GM23338 (cell line): ENCODE results near the gene TBC1D8B. TPM values are rescaled to one million over a fixed set of nuclear protein-coding genes. Genes with fewer than 3 reads are reported as not detected.
"Not testable (repeated sequence)": the region's sequence is repeated elsewhere in the genome, so short reads cannot be mapped to it uniquely, and the experiment has no call there.

Experiments used
- ATAC-seq: fragments of 200-7000 bp; cut with Tn5 transposase; 3 replicates; pipeline ENCODE4 v1.9.1; 2020
- DNase-seq: peaks from one replicate; pipeline ENCODE4 v3.0.0-alpha.2; 2015; ENCODE audit warnings: low spot score
- H2AFZ ChIP-seq: fragments of 200-600 bp; sonication (generic); 2 replicates; pipeline ENCODE4 v1.8.0; 2016; ENCODE audit warnings: antibody characterized with exemption, mild to moderate bottlenecking, moderate library complexity
- H3F3A ChIP-seq: fragments of 200-600 bp; sonication (generic); replicated peaks from 2 replicates; pipeline ENCODE4 v1.8.0; 2017; ENCODE audit warnings: antibody characterized with exemption, mixed run types, low read depth
- H3K27ac ChIP-seq: fragments of 200-600 bp; sonication (generic); 2 replicates; pipeline ENCODE4 v1.6.1; 2016; ENCODE audit warnings: low read depth
- H3K27me3 ChIP-seq: fragments of 200-600 bp; sonication (generic); 2 replicates; pipeline ENCODE4 v1.8.0; 2016; ENCODE audit warnings: mild to moderate bottlenecking, mixed run types, moderate library complexity; ENCODE audit not compliant: insufficient read depth
- H3K36me3 ChIP-seq: fragments of 200-600 bp; sonication (generic); 2 replicates; pipeline ENCODE4 v1.8.0; 2016; ENCODE audit warnings: mild to moderate bottlenecking; ENCODE audit not compliant: insufficient read depth
- H3K4me1 ChIP-seq: fragments of 200-600 bp; sonication (generic); 2 replicates; pipeline ENCODE4 v1.8.0; 2016; ENCODE audit warnings: mild to moderate bottlenecking, moderate library complexity; ENCODE audit not compliant: insufficient read depth
- H3K4me2 ChIP-seq: fragments of 200-600 bp; sonication (generic); 2 replicates; pipeline ENCODE4 v1.7.1; 2017; ENCODE audit warnings: mixed run types
- H3K4me3 ChIP-seq: fragments of 200-600 bp; sonication (generic); 2 replicates; pipeline ENCODE4 v1.6.1; 2016; ENCODE audit warnings: mixed run types
- H3K79me2 ChIP-seq: fragments of 200-600 bp; sonication (generic); replicated peaks from 2 replicates; pipeline ENCODE4 v1.8.0; 2017; ENCODE audit warnings: mild to moderate bottlenecking; ENCODE audit not compliant: insufficient read depth
- H3K9me2 ChIP-seq: fragments of 200-600 bp; sonication (generic); 2 replicates; pipeline ENCODE4 v1.8.0; 2017; ENCODE audit not compliant: insufficient read depth
- H4K20me1 ChIP-seq: fragments of 200-600 bp; sonication (generic); replicated peaks from 2 replicates; pipeline ENCODE4 v1.8.0; 2017; ENCODE audit warnings: mild to moderate bottlenecking; ENCODE audit not compliant: insufficient read depth
- H3K27ac Mint-ChIP-seq: 2 replicates; pipeline ENCODE4 v1.8.0; 2020; ENCODE audit warnings: inconsistent platforms, mild to moderate bottlenecking, moderate library complexity, mixed read lengths
- H3K27me3 Mint-ChIP-seq: 3 replicates; pipeline ENCODE4 v1.8.0; 2022; ENCODE audit warnings: low read depth, mild to moderate bottlenecking, moderate library complexity, mixed read lengths, inconsistent platforms; ENCODE audit not compliant: insufficient read depth, poor library complexity
- H3K36me3 Mint-ChIP-seq: 3 replicates; pipeline ENCODE4 v1.8.0; 2021; ENCODE audit warnings: low read depth, mild to moderate bottlenecking, inconsistent platforms, moderate library complexity, mixed read lengths
- H3K4me1 Mint-ChIP-seq: 3 replicates; pipeline ENCODE4 v1.8.0; 2020; ENCODE audit warnings: mild to moderate bottlenecking, inconsistent platforms, mixed read lengths
- H3K4me3 Mint-ChIP-seq: 3 replicates; pipeline ENCODE4 v1.8.0; 2021; ENCODE audit warnings: moderate library complexity, mild to moderate bottlenecking, inconsistent platforms, mixed read lengths
- H3K9me3 Mint-ChIP-seq: 3 replicates; pipeline ENCODE4 v1.8.0; 2020; ENCODE audit warnings: moderate library complexity, mild to moderate bottlenecking, inconsistent platforms, mixed read lengths
- CREB1 ChIP-seq: fragments of 250-450 bp; sonication (Bioruptor Pico); IDR thresholded peaks from 2 replicates; pipeline ENCODE4 v1.5.0; 2020; ENCODE audit warnings: low read depth, mild to moderate bottlenecking, moderate library complexity
- EZH2phosphoT487 ChIP-seq: fragments of 200-600 bp; sonication (generic); IDR thresholded peaks from one replicate; pipeline ENCODE4 v1.8.1; 2018; ENCODE audit warnings: antibody characterized with exemption; ENCODE audit not compliant: unreplicated experiment
- JUNB ChIP-seq: IDR thresholded peaks from one replicate; pipeline ENCODE4 v1.6.1; 2016; ENCODE audit warnings: antibody characterized with exemption; ENCODE audit not compliant: unreplicated experiment
- REST ChIP-seq: IDR thresholded peaks from one replicate; pipeline ENCODE4 v1.6.1; 2018; ENCODE audit warnings: antibody characterized with exemption; ENCODE audit not compliant: unreplicated experiment
- ZNF114 ChIP-seq: fragments of 250-450 bp; sonication (Bioruptor Pico); IDR thresholded peaks from 2 replicates; pipeline ENCODE4 v1.5.0; 2020; ENCODE audit warnings: mild to moderate bottlenecking, moderate library complexity
- polyA plus RNA-seq: library from polyadenylated mRNA; unstranded; fragments of >200 nt; fragmentation: Nextera tagmentation; extraction: Ambion mirVana; gene quantifications from 2 replicates; pipeline ENCODE4 v1.2.1, GENCODE V29; 2016
- total RNA-seq: library from RNA; depleted of rRNA; stranded (reverse); fragments of >200 nt; shearing (Covaris generic); gene quantifications from 2 replicates; pipeline ENCODE4 v1.2.3, GENCODE V29; 2014
- TF ChIP-seq, protein P1 (sequence below), 2 experiments: fragments of 200-600 bp in 1 of 2; sonication (generic) in 1 of 2; conservative IDR thresholded peaks; 2 replicates each; pipeline versions ENCODE4 v1.5.1 to v1.6.1; 2016 to 2017; ENCODE audit warnings: antibody characterized with exemption in 2 of 2, low read depth in 2 of 2, mild to moderate bottlenecking in 2 of 2, moderate library complexity in 1 of 2

Gene TBC1D8B
- total and polyA plus RNA-seq, 2 experiments from 2014 or later: 5.5 to 7.6 TPM

DNA sequence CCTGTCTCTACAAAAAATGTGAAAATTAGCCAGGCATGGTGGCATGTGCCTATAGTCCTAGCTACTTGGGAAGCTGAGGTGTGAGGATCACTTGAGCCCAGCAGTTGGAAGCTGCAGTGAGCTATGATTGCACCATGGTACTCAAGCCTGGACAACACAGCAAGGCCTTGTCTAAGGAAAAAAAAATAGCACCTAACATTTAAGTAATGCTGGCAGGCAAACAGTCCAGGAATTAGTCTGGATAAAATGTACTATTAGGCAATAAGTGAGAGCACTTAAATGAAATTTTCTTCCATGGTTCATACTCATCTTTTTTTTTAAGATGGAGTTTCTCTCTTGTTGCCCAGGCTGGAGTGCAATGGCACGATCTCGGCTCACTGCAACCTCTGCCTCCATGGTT, 70.3 kb downstream of the TBC1D8B start:
- H4K20me1 ChIP-seq, H3K27ac ChIP-seq, H3K27ac Mint-ChIP-seq, DNase-seq, H3K9me3 Mint-ChIP-seq, H3K9me2 ChIP-seq, H3K79me2 ChIP-seq, H2AFZ ChIP-seq, H3K36me3 ChIP-seq, H3K36me3 Mint-ChIP-seq, ATAC-seq, H3K4me3 ChIP-seq, H3K4me3 Mint-ChIP-seq, H3K4me1 ChIP-seq, H3K27me3 Mint-ChIP-seq, H3F3A ChIP-seq, H3K4me2 ChIP-seq, H3K4me1 Mint-ChIP-seq, H3K27me3 ChIP-seq: not testable (repeated sequence)

DNA sequence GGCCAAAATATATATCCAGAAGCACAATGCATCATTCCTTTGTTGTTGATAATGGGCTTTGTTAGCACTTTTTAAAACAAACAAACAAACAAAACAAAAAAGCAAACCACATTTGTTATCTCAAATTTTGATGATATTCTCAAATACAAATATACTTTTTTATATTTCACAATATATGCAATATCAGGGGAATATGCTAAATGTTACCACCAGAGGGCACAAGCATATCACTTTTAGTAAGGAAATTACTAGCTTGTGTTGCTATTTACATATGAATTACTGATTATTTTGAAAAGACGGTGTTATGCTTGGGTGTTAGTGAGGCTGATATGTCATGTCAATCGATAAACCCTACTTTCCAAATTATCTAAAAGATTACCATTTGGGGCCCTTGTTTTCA, 71.6 kb downstream of the TBC1D8B start:
- Mint-ChIP-seq H3K4me3 (no peak overlapping the region), H3K27me3 (no peaks in the 10 kb centered on the region), H3K4me1 (peaks cover 6% of the 10 kb centered on the region; the same call in 2 of the 3 replicates), H3K36me3 (no peaks in the 10 kb centered on the region), H3K27ac (no peak overlapping the region), H3K9me3 (no peaks in the 10 kb centered on the region)
- H3K4me2 ChIP-seq: no peak overlapping the region
- no peaks in the 10 kb centered on the region for H3K27me3 ChIP-seq
- no peaks in the 10 kb centered on the region for H3K36me3 ChIP-seq
- no peak overlapping the region for H3K4me3 ChIP-seq
- H3K9me2 ChIP-seq: no peaks in the 10 kb centered on the region
- no peaks in the 10 kb centered on the region for H3F3A ChIP-seq
- no peak overlapping the region for H2AFZ ChIP-seq
- no peaks in the 10 kb centered on the region for H3K79me2 ChIP-seq
- no peak overlapping the region for H3K27ac ChIP-seq
- no peak for TF ChIP-seq CREB1 (CRISPR knock-in tag)
- TF ChIP-seq, protein P1, sequence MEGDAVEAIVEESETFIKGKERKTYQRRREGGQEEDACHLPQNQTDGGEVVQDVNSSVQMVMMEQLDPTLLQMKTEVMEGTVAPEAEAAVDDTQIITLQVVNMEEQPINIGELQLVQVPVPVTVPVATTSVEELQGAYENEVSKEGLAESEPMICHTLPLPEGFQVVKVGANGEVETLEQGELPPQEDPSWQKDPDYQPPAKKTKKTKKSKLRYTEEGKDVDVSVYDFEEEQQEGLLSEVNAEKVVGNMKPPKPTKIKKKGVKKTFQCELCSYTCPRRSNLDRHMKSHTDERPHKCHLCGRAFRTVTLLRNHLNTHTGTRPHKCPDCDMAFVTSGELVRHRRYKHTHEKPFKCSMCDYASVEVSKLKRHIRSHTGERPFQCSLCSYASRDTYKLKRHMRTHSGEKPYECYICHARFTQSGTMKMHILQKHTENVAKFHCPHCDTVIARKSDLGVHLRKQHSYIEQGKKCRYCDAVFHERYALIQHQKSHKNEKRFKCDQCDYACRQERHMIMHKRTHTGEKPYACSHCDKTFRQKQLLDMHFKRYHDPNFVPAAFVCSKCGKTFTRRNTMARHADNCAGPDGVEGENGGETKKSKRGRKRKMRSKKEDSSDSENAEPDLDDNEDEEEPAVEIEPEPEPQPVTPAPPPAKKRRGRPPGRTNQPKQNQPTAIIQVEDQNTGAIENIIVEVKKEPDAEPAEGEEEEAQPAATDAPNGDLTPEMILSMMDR (conservative IDR thresholded peaks at IDR 0.05; ENCODE audit: low read depth in 2 of 2): peak in 1 of 2 experiments; percentile 65
- no peak for TF ChIP-seq REST
- H3K4me1 ChIP-seq: no peaks in the 10 kb centered on the region
- DNase-seq: peak; percentile 38
- no peak for ATAC-seq
- H4K20me1 ChIP-seq: no peaks in the 10 kb centered on the region

GRCh38 chrX:106875151-106875550, 72.7 kb downstream of the TBC1D8B start:
- H3K4me3 ChIP-seq: no peak overlapping the region
- H3K36me3 Mint-ChIP-seq: no peaks in the 10 kb centered on the region
- H3K27ac Mint-ChIP-seq: no peak overlapping the region
- H3K4me2 ChIP-seq: no peak overlapping the region
- DNase-seq: no peak
- no peaks in the 10 kb centered on the region for H3K27me3 ChIP-seq
- peaks cover 6% of the 10 kb centered on the region; the same call in 2 of the 3 replicates for H3K4me1 Mint-ChIP-seq
- no peaks in the 10 kb centered on the region for H3K9me2 ChIP-seq
- H3K4me1 ChIP-seq: no peaks in the 10 kb centered on the region
- no peak for ATAC-seq
- H3K79me2 ChIP-seq: no peaks in the 10 kb centered on the region
- no peak overlapping the region for H3K4me3 Mint-ChIP-seq
- no peaks in the 10 kb centered on the region for H4K20me1 ChIP-seq
- no peaks in the 10 kb centered on the region for H3K27me3 Mint-ChIP-seq
- H3K36me3 ChIP-seq: no peaks in the 10 kb centered on the region
- H3F3A ChIP-seq: no peaks in the 10 kb centered on the region
- no peak overlapping the region for H3K27ac ChIP-seq
- H3K9me3 Mint-ChIP-seq: no peaks in the 10 kb centered on the region
- H2AFZ ChIP-seq: no peak overlapping the region
- no peak for TF ChIP-seq EZH2phosphoT487
- no peak for TF ChIP-seq ZNF114 (CRISPR knock-in tag)
- TF ChIP-seq JUNB: no peak
